ENCODE data around the gene TECRL.

DNA sequence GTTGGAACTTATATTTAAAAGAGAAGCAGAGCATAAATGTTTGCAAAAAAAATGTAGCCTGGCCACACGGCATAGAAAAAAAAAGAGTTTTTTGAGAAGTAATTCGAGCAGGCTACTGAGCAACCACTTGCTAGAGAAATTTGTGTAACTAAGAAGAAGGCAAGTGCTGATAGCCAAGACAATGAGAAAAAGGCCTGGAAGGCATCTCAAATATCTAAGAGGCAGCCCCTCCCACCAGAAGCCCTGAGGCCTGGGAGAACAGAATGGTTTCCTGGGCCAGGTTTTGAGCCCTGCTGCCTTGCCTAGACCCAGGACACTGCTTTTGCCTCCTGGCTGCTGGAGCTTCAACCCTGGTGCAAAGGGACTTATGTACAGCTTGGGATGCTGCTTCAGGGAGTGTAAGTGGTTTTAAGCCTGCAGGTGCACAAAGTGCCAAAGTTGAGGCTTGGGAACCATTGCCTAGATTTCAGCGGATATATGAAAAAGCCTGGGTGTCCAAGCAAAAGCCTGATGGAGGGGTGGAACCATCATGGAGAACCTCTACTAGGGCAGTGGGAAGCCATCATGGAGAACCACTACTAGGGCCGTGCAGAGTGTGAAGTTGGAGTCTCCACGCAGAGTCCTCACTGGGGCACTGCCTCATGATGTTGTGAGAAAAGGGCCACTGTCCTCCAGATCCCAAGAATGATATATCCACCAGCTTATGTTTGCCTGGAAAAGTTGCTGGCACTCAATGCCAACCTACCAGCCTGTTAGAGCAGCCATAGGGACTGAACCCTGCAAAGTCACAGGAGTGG is 9.7 kb downstream of the TECRL start:
- TF ChIP-seq POLR2A (IDR thresholded peaks at IDR 0.05; ENCODE audit: borderline replicate concordance, extremely low read depth, insufficient read depth, insufficient read length) = no peak
- no peak for TF ChIP-seq EZH2 (IDR thresholded peaks at IDR 0.05)
- TF ChIP-seq SP1 (IDR thresholded peaks at IDR 0.05; ENCODE audit: low read depth) = no peak
- TF ChIP-seq, protein P1, sequence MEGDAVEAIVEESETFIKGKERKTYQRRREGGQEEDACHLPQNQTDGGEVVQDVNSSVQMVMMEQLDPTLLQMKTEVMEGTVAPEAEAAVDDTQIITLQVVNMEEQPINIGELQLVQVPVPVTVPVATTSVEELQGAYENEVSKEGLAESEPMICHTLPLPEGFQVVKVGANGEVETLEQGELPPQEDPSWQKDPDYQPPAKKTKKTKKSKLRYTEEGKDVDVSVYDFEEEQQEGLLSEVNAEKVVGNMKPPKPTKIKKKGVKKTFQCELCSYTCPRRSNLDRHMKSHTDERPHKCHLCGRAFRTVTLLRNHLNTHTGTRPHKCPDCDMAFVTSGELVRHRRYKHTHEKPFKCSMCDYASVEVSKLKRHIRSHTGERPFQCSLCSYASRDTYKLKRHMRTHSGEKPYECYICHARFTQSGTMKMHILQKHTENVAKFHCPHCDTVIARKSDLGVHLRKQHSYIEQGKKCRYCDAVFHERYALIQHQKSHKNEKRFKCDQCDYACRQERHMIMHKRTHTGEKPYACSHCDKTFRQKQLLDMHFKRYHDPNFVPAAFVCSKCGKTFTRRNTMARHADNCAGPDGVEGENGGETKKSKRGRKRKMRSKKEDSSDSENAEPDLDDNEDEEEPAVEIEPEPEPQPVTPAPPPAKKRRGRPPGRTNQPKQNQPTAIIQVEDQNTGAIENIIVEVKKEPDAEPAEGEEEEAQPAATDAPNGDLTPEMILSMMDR (IDR thresholded peaks at IDR 0.05 in 2 of 3, conservative IDR thresholded peaks at IDR 0.05 in 1 of 3; ENCODE audit: borderline replicate concordance in 1 of 3, insufficient read depth in 1 of 3, low read depth in 2 of 3, low read length in 2 of 3) = no peak
- no peak for TF ChIP-seq RAD21 (IDR thresholded peaks at IDR 0.05; ENCODE audit: low read depth)
- no peak for TF ChIP-seq YY1 (IDR thresholded peaks at IDR 0.05; ENCODE audit: extremely low read depth, insufficient replicate concordance, low read depth, low read length)
- TF ChIP-seq, protein P2, sequence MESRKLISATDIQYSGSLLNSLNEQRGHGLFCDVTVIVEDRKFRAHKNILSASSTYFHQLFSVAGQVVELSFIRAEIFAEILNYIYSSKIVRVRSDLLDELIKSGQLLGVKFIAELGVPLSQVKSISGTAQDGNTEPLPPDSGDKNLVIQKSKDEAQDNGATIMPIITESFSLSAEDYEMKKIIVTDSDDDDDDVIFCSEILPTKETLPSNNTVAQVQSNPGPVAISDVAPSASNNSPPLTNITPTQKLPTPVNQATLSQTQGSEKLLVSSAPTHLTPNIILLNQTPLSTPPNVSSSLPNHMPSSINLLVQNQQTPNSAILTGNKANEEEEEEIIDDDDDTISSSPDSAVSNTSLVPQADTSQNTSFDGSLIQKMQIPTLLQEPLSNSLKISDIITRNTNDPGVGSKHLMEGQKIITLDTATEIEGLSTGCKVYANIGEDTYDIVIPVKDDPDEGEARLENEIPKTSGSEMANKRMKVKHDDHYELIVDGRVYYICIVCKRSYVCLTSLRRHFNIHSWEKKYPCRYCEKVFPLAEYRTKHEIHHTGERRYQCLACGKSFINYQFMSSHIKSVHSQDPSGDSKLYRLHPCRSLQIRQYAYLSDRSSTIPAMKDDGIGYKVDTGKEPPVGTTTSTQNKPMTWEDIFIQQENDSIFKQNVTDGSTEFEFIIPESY (IDR thresholded peaks at IDR 0.05; ENCODE audit: extremely low read depth, insufficient replicate concordance, low read length) = no peak
- TF ChIP-seq, protein P3, sequence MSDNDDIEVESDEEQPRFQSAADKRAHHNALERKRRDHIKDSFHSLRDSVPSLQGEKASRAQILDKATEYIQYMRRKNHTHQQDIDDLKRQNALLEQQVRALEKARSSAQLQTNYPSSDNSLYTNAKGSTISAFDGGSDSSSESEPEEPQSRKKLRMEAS (IDR thresholded peaks at IDR 0.05) = no peak
- no peak for TF ChIP-seq ZNF274 (IDR thresholded peaks at IDR 0.05; ENCODE audit: low read depth, low read length)
- TF ChIP-seq FOSL1 (IDR thresholded peaks at IDR 0.05; ENCODE audit: low read depth) = no peak
- no peak for TF ChIP-seq EZH2phosphoT487 (IDR thresholded peaks at IDR 0.05; ENCODE audit: borderline replicate concordance)
- no peak for TF ChIP-seq POLR2AphosphoS5 (IDR thresholded peaks at IDR 0.05; ENCODE audit: low read depth, low read length)
- no peak for TF ChIP-seq SRF (IDR thresholded peaks at IDR 0.05; ENCODE audit: low read depth)
- no peak for TF ChIP-seq CBX3 (IDR thresholded peaks at IDR 0.05; ENCODE audit: low read depth)

All from HCT116 (cell line).